WERI-Rb-1 (cell line): ENCODE results near the gene KDM6B.

Experiments used
- DNase-seq: peaks from one replicate; pipeline ENCODE4 v3.0.0-alpha.2; 2020
- H3K27ac ChIP-seq: fragments of 250-450 bp; sonication (Bioruptor Pico); 2 replicates; pipeline ENCODE4 v1.5.1; 2020; ENCODE audit warnings: mild to moderate bottlenecking, moderate library complexity
- H3K27me3 ChIP-seq: fragments of 250-450 bp; sonication (Bioruptor Pico); 2 replicates; pipeline ENCODE4 v1.5.1; 2021; ENCODE audit warnings: mild to moderate bottlenecking, low read depth, moderate library complexity; ENCODE audit not compliant: insufficient read depth, severe bottlenecking
- H3K36me3 ChIP-seq: fragments of 250-450 bp; sonication (Bioruptor Pico); 2 replicates; pipeline ENCODE4 v1.5.1; 2020; ENCODE audit warnings: mild to moderate bottlenecking, moderate library complexity
- H3K4me3 ChIP-seq: 2 replicates; pipeline ENCODE4 v1.5.1; 2011; ENCODE audit warnings: low read depth, mild to moderate bottlenecking, control low read depth, low read length
- H3K9me3 ChIP-seq: fragments of 250-450 bp; sonication (Bioruptor Pico); 2 replicates; pipeline ENCODE4 v1.5.1; 2021; ENCODE audit warnings: mild to moderate bottlenecking, moderate library complexity; ENCODE audit not compliant: severe bottlenecking
- TF ChIP-seq, protein P1 (sequence below): IDR thresholded peaks from 2 replicates; pipeline ENCODE4 v1.5.1; 2011; ENCODE audit warnings: low read depth, mild to moderate bottlenecking, control low read depth, inconsistent platforms, low read length

The KDM6B gene

DNA sequence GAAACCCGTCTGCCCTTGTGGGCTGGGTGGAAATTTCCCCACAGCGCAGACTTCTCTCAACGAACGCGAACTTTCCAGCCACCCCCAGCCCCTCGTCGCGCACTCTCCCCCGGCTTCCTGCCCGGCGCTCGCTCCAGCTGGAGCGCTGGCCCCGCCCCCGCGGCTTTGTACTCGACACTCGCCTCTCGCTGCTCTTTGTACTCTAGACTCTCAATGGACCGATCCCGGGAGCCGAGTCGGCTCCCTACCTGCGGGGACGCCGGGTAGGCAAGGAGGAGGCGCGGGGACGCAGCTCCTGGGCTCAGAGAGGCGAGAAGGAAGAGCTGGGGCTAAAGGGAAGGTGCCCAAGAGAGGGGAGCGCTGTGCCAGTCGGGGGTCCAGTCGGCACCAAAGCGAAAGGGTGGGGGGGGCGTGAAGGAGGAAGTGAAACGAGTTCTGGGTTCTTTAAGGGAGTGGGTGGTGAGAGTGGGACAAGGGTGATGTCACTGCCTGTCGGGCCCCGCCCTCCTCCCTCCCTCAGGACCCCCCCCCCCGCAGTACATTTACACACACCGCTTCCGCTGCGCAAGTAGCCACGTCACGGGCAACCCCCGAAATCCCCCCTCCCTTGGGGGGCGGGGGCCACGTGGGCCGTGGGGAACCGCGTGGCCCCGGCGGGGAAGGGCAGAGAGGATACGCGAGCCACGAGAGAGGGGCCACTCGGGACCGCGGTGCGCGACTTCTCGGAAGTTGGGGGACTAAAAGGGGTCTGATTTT lies 9.7 kb downstream of the KDM6B start:
- Histone ChIP-seq H3K27me3 (no peaks in the 10 kb centered on the region), H3K36me3 (peaks cover 18% of the 10 kb centered on the region), H3K4me3 (peak overlapping the region; percentile 58), H3K27ac (peak overlapping the region; percentile 91), H3K9me3 (no peaks in the 10 kb centered on the region)
- DNase-seq, result peak; percentile 81
- TF ChIP-seq, protein P1, sequence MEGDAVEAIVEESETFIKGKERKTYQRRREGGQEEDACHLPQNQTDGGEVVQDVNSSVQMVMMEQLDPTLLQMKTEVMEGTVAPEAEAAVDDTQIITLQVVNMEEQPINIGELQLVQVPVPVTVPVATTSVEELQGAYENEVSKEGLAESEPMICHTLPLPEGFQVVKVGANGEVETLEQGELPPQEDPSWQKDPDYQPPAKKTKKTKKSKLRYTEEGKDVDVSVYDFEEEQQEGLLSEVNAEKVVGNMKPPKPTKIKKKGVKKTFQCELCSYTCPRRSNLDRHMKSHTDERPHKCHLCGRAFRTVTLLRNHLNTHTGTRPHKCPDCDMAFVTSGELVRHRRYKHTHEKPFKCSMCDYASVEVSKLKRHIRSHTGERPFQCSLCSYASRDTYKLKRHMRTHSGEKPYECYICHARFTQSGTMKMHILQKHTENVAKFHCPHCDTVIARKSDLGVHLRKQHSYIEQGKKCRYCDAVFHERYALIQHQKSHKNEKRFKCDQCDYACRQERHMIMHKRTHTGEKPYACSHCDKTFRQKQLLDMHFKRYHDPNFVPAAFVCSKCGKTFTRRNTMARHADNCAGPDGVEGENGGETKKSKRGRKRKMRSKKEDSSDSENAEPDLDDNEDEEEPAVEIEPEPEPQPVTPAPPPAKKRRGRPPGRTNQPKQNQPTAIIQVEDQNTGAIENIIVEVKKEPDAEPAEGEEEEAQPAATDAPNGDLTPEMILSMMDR, result no peak

DNA sequence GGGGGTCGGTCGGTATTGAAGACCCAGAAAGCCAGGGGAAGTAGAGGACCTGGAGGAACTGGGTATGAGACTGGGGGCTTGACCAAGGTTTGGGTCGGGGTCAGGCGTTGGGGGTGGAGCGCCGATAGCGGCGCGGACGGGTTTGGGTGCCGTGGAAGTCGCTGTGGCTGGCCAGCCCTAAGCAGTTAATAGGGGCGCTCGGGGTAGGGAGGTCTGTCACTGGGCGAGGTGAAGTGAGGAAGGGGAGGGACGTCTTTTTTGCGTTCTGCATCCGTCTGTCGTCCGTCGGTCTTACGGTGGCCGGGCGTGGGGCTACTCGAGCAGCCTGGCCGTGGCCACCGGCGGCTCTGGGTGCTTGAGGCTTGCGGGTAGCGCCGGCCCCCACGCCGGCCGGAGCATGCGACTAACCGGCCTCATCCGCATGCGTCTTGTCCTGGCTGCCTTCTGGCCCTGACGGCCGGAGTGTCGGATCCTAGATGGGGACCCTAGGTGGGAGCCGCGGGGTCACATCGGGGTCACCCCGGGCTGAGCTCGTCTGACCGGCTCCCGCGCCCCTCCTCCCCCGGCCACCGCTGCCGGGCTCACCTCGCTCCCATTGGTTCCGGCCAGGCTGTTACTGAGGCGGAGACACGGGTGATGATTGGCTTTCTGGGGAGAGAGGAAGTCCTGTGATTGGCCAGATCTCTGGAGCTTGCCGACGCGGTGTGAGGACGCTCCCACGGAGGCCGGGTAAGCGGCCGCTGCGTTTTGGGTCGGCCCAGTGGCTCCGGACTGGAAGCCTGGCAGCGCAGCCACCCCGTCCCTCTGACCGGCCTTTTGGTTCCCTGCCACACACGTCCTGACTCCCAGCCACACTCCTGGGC lies 10.5 kb downstream of the KDM6B start:
- TF ChIP-seq, protein P1, result no peak
- Histone ChIP-seq H3K36me3 (peaks cover 24% of the 10 kb centered on the region), H3K4me3 (peak overlapping the region; percentile 58), H3K27me3 (no peaks in the 10 kb centered on the region), H3K9me3 (no peaks in the 10 kb centered on the region), H3K27ac (peak overlapping the region; percentile 91)
- DNase-seq, result peak; percentile 91

- H3K4me3 ChIP-seq, result peak overlapping the region; percentile 58
- no peak for DNase-seq
- H3K27me3 ChIP-seq, result no peaks in the 10 kb centered on the region
- TF ChIP-seq, protein P1, result no peak
- no peak overlapping the region for H3K27ac ChIP-seq
- no peaks in the 10 kb centered on the region for H3K9me3 ChIP-seq
- H3K36me3 ChIP-seq, result peaks cover 34% of the 10 kb centered on the region
Measured at GRCh38 chr17:7845359-7846062, 11.5 kb downstream of the KDM6B start.

GRCh38 chr17:7846063-7846735 lies 12.2 kb downstream of the KDM6B start:
- no peaks in the 10 kb centered on the region for H3K27me3 ChIP-seq
- H3K9me3 ChIP-seq, result no peaks in the 10 kb centered on the region
- H3K4me3 ChIP-seq, result no peak overlapping the region
- peak; percentile 4 for DNase-seq
- H3K27ac ChIP-seq, result no peak overlapping the region
- H3K36me3 ChIP-seq, result peaks cover 39% of the 10 kb centered on the region
- TF ChIP-seq, protein P1, result no peak

- Histone ChIP-seq H3K36me3 (peaks cover 46% of the 10 kb centered on the region), H3K4me3 (no peak overlapping the region), H3K27me3 (no peaks in the 10 kb centered on the region), H3K27ac (no peak overlapping the region), H3K9me3 (no peaks in the 10 kb centered on the region)
- DNase-seq, result no peak
- TF ChIP-seq, protein P1, result no peak
Measured at GRCh38 chr17:7846765-7847661, 13.0 kb downstream of the KDM6B start.
